Mesodermal cell (in vitro differentiated cells): ENCODE measurements around the gene TPSB2.

ENCODE experiments used
- H3K27ac ChIP-seq: 2 replicates; pipeline ENCODE4 v1.7.0; 2013; ENCODE audit warnings: mild to moderate bottlenecking, low read depth, low read length, moderate library complexity; ENCODE audit not compliant: severe bottlenecking
- H3K36me3 ChIP-seq: 2 replicates; pipeline ENCODE4 v1.7.1; 2013; ENCODE audit warnings: mild to moderate bottlenecking, low read length, moderate library complexity; ENCODE audit not compliant: control insufficient read depth, insufficient read depth
- H3K4me1 ChIP-seq: one replicate; pipeline ENCODE4 v1.7.1; 2013; ENCODE audit warnings: mild to moderate bottlenecking, low read length; ENCODE audit not compliant: insufficient read depth, control insufficient read depth, poor library complexity, severe bottlenecking
- H3K4me3 ChIP-seq: 2 replicates; pipeline ENCODE4 v1.7.0; 2013; ENCODE audit warnings: low read length, control low read depth, mild to moderate bottlenecking; ENCODE audit not compliant: insufficient read depth, poor library complexity, severe bottlenecking; ENCODE audit errors: extremely low read depth
- H3K9me3 ChIP-seq: 2 replicates; pipeline ENCODE4 v1.7.1; 2013; ENCODE audit warnings: mild to moderate bottlenecking, low read length, moderate library complexity; ENCODE audit not compliant: control insufficient read depth
- WGBS, 2 experiments: methylation state at CpG; one replicate each; pipeline ENCODE4 v1.1.5; 2013; ENCODE audit warnings: missing lambda C conversion rate in 2 of 2; ENCODE audit not compliant: insufficient coverage in 2 of 2; 5-methylcytosine and 5-hydroxymethylcytosine counted together

Gene TPSB2

DNA sequence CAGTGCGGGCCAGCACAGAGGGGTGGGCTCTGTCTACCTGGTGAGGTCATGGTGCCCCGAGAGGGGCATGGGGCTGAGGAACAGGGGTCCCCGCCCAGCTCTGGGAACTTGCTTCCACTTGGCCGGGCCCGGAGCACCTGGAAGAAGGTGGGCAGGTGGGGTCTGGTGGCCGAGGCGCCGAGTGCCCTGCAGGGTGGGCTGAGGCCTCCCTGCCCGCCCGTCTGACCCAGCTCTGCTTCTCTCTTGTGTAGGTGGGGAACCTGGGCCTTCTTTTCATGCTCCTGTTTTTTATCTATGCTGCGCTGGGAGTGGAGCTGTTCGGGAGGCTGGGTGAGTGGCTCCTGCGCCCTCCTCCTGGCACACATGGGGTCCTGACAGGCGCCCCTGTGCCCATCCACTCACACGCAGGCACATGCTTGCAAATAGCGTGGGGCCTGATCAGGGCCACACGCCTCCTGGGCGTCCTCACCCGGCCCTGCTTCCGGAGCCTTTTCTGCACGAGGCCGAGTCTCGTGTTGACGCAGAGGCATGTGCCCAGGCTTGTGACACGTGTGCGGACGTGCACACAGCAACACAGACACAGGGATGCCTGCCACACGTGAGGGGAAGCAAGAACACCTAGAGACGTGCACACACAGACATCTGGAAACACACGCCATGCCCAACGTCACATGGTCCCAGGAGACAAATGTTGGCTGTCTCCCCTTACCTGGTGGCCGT, 13.1 kb downstream of the TPSB2 start:
- Histone ChIP-seq H3K4me1 (no peaks in the 10 kb centered on the region), H3K36me3 (no peaks in the 10 kb centered on the region), H3K27ac (no peak overlapping the region), H3K9me3 (no peaks in the 10 kb centered on the region), H3K4me3 (no peak overlapping the region)
- WGBS, 2 experiments: 90 to 94% methylated on average over 23 to 30 of the region's 32 CpGs

- Histone ChIP-seq H3K36me3 (no peaks in the 10 kb centered on the region), H3K9me3 (no peaks in the 10 kb centered on the region), H3K4me3 (no peak overlapping the region), H3K4me1 (no peaks in the 10 kb centered on the region), H3K27ac (no peak overlapping the region)
- WGBS, 2 experiments: 92 to 93% methylated on average over 10 to 12 of the region's 12 CpGs
These were observed 13.7 kb downstream of the TPSB2 start for GRCh38 chr16:1216296-1216619.

GRCh38 chr16:1215574-1216295, 14.2 kb downstream of the TPSB2 start:
- Histone ChIP-seq H3K9me3 (no peaks in the 10 kb centered on the region), H3K27ac (no peak overlapping the region), H3K36me3 (no peaks in the 10 kb centered on the region), H3K4me3 (no peak overlapping the region), H3K4me1 (no peaks in the 10 kb centered on the region)
- 88 to 92% methylated on average over 20 to 23 of the region's 32 CpGs for WGBS, 2 experiments

- Histone ChIP-seq H3K4me1 (no peaks in the 10 kb centered on the region), H3K4me3 (no peak overlapping the region), H3K27ac (no peak overlapping the region), H3K36me3 (no peaks in the 10 kb centered on the region), H3K9me3 (no peaks in the 10 kb centered on the region)
- WGBS, 2 experiments: 90 to 91% methylated on average over 8 to 11 of the region's 16 CpGs
These were observed 15.3 kb downstream of the TPSB2 start for GRCh38 chr16:1214719-1215118.

GRCh38 chr16:1213796-1214372, 16.1 kb downstream of the TPSB2 start:
- 90 to 100% methylated on average over 4 to 9 of the region's 25 CpGs for WGBS, 2 experiments

DNA sequence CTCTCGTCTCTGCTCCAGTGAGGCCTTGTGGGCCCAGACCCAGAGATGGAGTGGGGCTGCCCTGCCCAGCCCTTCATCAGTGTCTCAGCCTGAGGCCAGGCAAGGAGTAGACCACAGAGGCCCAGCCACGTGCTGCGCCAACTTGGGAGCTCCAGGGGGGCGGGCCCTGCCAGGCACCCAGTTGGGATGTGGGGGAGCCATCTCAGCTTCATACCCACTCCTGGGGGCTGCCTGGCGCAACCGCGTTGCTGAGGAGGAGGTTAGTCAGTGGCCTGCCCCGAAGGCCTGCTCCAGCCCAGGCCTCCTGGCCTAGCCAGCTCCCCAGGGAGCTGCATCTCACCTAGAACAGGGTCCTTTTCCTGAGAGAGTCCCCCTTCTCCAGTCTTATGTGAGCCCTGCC, 16.8 kb downstream of the TPSB2 start:
- no peak overlapping the region for H3K27ac ChIP-seq
- 80 to 98% methylated on average over 7 to 8 of the region's 8 CpGs for WGBS, 2 experiments
- no peaks in the 10 kb centered on the region for H3K36me3 ChIP-seq
- no peak overlapping the region for H3K4me3 ChIP-seq
- no peaks in the 10 kb centered on the region for H3K9me3 ChIP-seq
- no peaks in the 10 kb centered on the region for H3K4me1 ChIP-seq

More at GRCh38 chr16:1213796-1214372, 16.1 kb downstream of the TPSB2 start:
- Histone ChIP-seq H3K4me3 (no peak overlapping the region), H3K4me1 (no peaks in the 10 kb centered on the region), H3K9me3 (no peaks in the 10 kb centered on the region), H3K36me3 (no peaks in the 10 kb centered on the region), H3K27ac (no peak overlapping the region)

DNA sequence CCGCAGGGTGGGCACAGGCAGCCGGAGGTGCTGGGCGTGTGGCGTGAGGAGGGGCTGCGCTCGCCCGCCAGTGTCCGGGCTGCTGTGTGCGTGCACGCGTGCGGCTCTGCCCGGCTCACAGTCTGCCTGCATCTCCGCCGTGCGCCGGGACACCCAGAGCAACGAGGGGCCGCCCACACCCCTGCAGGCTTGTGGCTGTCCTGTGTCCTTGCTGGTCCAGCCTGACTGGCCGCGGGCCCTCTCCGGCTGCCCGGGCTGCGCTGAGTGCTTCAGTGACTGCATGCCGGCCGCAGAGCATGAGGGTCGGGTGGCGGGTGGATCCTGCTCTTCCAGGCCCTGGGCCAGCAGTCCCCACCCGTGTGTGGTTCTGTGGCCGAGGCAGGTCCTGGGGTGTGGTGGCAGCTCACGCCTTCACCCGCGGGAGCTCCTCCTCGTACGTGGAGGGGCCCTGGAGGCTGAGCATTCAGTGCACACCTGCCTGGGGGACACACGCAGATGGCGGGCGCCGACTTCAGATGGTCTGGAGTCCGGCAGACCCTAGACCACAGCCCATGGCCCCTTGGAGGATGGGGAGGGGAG, 17.3 kb downstream of the TPSB2 start:
- 96 to 97% methylated on average over 39 to 40 of the region's 40 CpGs for WGBS, 2 experiments
- H3K4me1 ChIP-seq: no peaks in the 10 kb centered on the region
- no peaks in the 10 kb centered on the region for H3K9me3 ChIP-seq

DNA sequence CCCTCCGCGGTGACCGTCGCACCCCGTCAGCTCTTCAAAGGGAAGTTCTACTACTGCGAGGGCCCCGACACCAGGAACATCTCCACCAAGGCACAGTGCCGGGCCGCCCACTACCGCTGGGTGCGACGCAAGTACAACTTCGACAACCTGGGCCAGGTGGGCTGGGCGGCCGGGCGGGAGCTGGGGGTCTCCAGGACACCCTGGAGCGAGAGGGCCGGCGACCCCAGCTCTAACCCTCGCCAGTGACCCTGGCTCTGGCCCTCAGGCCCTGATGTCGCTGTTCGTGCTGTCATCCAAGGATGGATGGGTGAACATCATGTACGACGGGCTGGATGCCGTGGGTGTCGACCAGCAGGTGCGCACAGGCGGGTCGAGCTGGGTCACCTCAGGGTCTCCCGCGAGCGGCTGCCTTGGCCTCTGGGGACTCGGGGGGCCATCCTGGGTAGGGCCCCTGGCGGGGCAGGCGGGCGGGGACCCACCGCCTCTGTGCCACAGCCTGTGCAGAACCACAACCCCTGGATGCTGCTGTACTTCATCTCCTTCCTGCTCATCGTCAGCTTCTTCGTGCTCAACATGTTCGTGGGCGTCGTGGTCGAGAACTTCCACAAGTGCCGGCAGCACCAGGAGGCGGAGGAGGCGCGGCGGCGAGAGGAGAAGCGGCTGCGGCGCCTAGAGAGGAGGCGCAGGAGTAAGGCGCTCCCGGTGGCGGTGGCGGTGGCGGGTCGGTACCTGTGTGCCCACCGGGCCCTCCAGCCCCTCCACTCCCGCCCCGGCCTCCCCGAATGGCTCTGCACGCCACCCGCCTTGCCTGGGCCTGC, 18.3 kb downstream of the TPSB2 start:
- Histone ChIP-seq H3K27ac (no peak overlapping the region), H3K4me1 (no peaks in the 10 kb centered on the region), H3K4me3 (no peak overlapping the region), H3K9me3 (no peaks in the 10 kb centered on the region), H3K36me3 (no peaks in the 10 kb centered on the region)
- WGBS, 2 experiments: 95 to 97% methylated on average over 57 to 65 of the region's 65 CpGs

More for the DNA sequence above, 17.3 kb downstream of the TPSB2 start:
- Histone ChIP-seq H3K27ac (no peak overlapping the region), H3K4me3 (no peak overlapping the region), H3K36me3 (no peaks in the 10 kb centered on the region)

- H3K27ac ChIP-seq: no peak overlapping the region
- WGBS, 2 experiments: 92 to 95% methylated on average over 16 to 17 of the region's 23 CpGs
These were observed 19.5 kb downstream of the TPSB2 start for GRCh38 chr16:1210461-1210860.

GRCh38 chr16:1209081-1209480, 20.9 kb downstream of the TPSB2 start:
- H3K36me3 ChIP-seq: no peaks in the 10 kb centered on the region
- H3K9me3 ChIP-seq: no peaks in the 10 kb centered on the region
- no peak overlapping the region for H3K4me3 ChIP-seq
- H3K27ac ChIP-seq: no peak overlapping the region
- no peaks in the 10 kb centered on the region for H3K4me1 ChIP-seq
- WGBS, 2 experiments: 95 to 97% methylated on average over 33 to 41 of the region's 43 CpGs

More at GRCh38 chr16:1210461-1210860, 19.5 kb downstream of the TPSB2 start:
- Histone ChIP-seq H3K4me3 (no peak overlapping the region), H3K4me1 (no peaks in the 10 kb centered on the region), H3K36me3 (no peaks in the 10 kb centered on the region), H3K9me3 (no peaks in the 10 kb centered on the region)
